HG02870 (cell line): Measurements from ENCODE around the gene P2RY1.
A peak's percentile ranks its signal among the peaks of the same experiment; 100 is the strongest.
"Not testable (repeated sequence)": the region's sequence is repeated elsewhere in the genome, so short reads cannot be mapped to it uniquely, and the experiment has no call there.

Source experiments
- ATAC-seq: cut with Tn5 transposase; IDR thresholded peaks from one replicate; pipeline ENCODE4 v1.9.1; 2021; ENCODE audit warnings: mild to moderate bottlenecking, moderate library complexity; ENCODE audit not compliant: unreplicated experiment

P2RY1 gene

GRCh38 chr3:152836269-152836668 is 1.3 kb downstream of the P2RY1 start:
- ATAC-seq, result no peak

GRCh38 chr3:152839511-152839910 is 4.6 kb downstream of the P2RY1 start:
- no peak for ATAC-seq

- no peak for ATAC-seq
Observed at GRCh38 chr3:152841131-152841530, 6.2 kb downstream of the P2RY1 start.

- no peak for ATAC-seq
Observed at GRCh38 chr3:152842413-152842812, 7.5 kb downstream of the P2RY1 start.

- no peak for ATAC-seq
Observed at GRCh38 chr3:152843955-152844354, 9.0 kb downstream of the P2RY1 start.

GRCh38 chr3:152846572-152847202 is 11.8 kb downstream of the P2RY1 start:
- not testable (repeated sequence) for ATAC-seq

GRCh38 chr3:152847599-152847998 is 12.7 kb downstream of the P2RY1 start:
- not testable (repeated sequence) for ATAC-seq

- no peak for ATAC-seq
Observed at GRCh38 chr3:152849996-152850578, 15.2 kb downstream of the P2RY1 start.

GRCh38 chr3:152853196-152853595 is 18.3 kb downstream of the P2RY1 start:
- ATAC-seq, result no peak

- no peak for ATAC-seq
Observed at GRCh38 chr3:152857082-152857481, 22.2 kb downstream of the P2RY1 start.

GRCh38 chr3:152858170-152858800 is 23.4 kb downstream of the P2RY1 start:
- ATAC-seq, result no peak

GRCh38 chr3:152860736-152861135 is 25.8 kb downstream of the P2RY1 start:
- no peak for ATAC-seq

- ATAC-seq, result no peak
Observed at GRCh38 chr3:152865668-152866245, 30.8 kb downstream of the P2RY1 start.

GRCh38 chr3:152870027-152870426 is 35.1 kb downstream of the P2RY1 start:
- no peak for ATAC-seq

- not testable (repeated sequence) for ATAC-seq
Observed at GRCh38 chr3:152873314-152873713, 38.4 kb downstream of the P2RY1 start.

- no peak for ATAC-seq
Observed at GRCh38 chr3:152874896-152875749, 40.2 kb downstream of the P2RY1 start.

- ATAC-seq, result peak; percentile 72
Observed at GRCh38 chr3:152879130-152879789, 44.3 kb downstream of the P2RY1 start.

GRCh38 chr3:152879790-152880174 is 44.9 kb downstream of the P2RY1 start:
- ATAC-seq, result no peak

- ATAC-seq, result no peak
Observed at GRCh38 chr3:152885076-152885475, 50.1 kb downstream of the P2RY1 start.
